ENCODE data around the gene SERPINB10. TPM values are rescaled to one million over a fixed set of nuclear protein-coding genes. Genes with fewer than 3 reads are reported as not detected.

Gene SERPINB10
- total and polyA plus RNA-seq, 2 of the 8 experiments (the other 6 are each of a cell fraction or from before 2014, with no cell fraction given), result not detected

- Histone ChIP-seq H3K18ac (ENCODE audit: extremely low read depth, low read length) (no peak overlapping the region), H3K4me3 (ENCODE audit: extremely low read depth in 1 of 4, insufficient read depth in 2 of 4, low read depth in 3 of 4, low read length in 4 of 4) (no peak overlapping the region), H4K8ac (ENCODE audit: extremely low read depth, insufficient read depth, low read length) (no peak overlapping the region), H4K91ac (replicated peaks; ENCODE audit: insufficient read length, low read length) (no peak overlapping the region), H2BK12ac (ENCODE audit: low read depth, low read length) (no peak overlapping the region), H2BK15ac (ENCODE audit: low read length) (no peak overlapping the region), H2BK20ac (ENCODE audit: low read length) (no peak overlapping the region), H3K4me2 (ENCODE audit: insufficient read depth in 1 of 2, low read depth in 2 of 2, low read length in 2 of 2) (no peak overlapping the region), H3K23me2 (ENCODE audit: low read depth, low read length) (no peaks in the 10 kb centered on the region), H3K4me1 (replicated peaks in 1 of 4; ENCODE audit: control insufficient read depth in 3 of 4, insufficient read depth in 4 of 4, low read length in 3 of 4) (no peaks in the 10 kb centered on the region), H2AFZ (ENCODE audit: low read length) (no peak overlapping the region), H3K9me3 (ENCODE audit: insufficient read depth in 2 of 2, low read depth in 1 of 2, low read length in 1 of 2) (no peaks in the 10 kb centered on the region), H3K14ac (ENCODE audit: insufficient read length) (no peak overlapping the region), H2AK5ac (ENCODE audit: low read depth, low read length) (no peak overlapping the region), H3K27me3 (replicated peaks in 1 of 4; ENCODE audit: control insufficient read depth in 3 of 4, extremely low read depth in 1 of 4, insufficient read depth in 3 of 4, low read length in 3 of 4) (no peaks in the 10 kb centered on the region), H3K9ac (replicated peaks in 1 of 4; ENCODE audit: extremely low read depth in 1 of 4, low read depth in 3 of 4, low read length in 3 of 4) (no peak overlapping the region), H2BK120ac (replicated peaks; ENCODE audit: low read depth, low read length) (no peak overlapping the region), H2BK5ac (ENCODE audit: low read depth, low read length) (no peak overlapping the region), H4K5ac (ENCODE audit: insufficient read length, low read depth, low read length) (no peak overlapping the region), H3K27ac (ENCODE audit: low read depth, low read length) (no peak overlapping the region), H3K23ac (ENCODE audit: insufficient read length) (no peak overlapping the region), H3K79me2 (ENCODE audit: control insufficient read depth in 1 of 2, insufficient read depth in 2 of 2, low read length in 2 of 2) (no peaks in the 10 kb centered on the region), H3K79me1 (ENCODE audit: low read depth, low read length) (no peaks in the 10 kb centered on the region), H3K36me3 (ENCODE audit: control insufficient read depth in 2 of 4, insufficient read depth in 4 of 4, low read length in 3 of 4) (no peaks in the 10 kb centered on the region), H4K20me1 (replicated peaks in 1 of 2; ENCODE audit: control insufficient read depth in 1 of 2, insufficient read depth in 2 of 2, low read length in 2 of 2) (no peaks in the 10 kb centered on the region), H3K4ac (replicated peaks; ENCODE audit: insufficient read length, low read depth, low read length) (no peak overlapping the region), H3K56ac (replicated peaks; ENCODE audit: insufficient read length, low read depth, low read length) (no peak overlapping the region)
- 89% methylated on average over 6 of the region's 6 CpGs; no CpG with 5 or more reads in 1 of the 2 experiments for WGBS, 2 experiments (ENCODE audit: extremely low coverage in 1 of 2, insufficient coverage in 1 of 2, insufficient read length in 1 of 2, insufficient replicate concordance in 2 of 2, low coverage in 1 of 2, low lambda C conversion rate in 2 of 2, missing lambda C conversion rate in 1 of 2)
- FAIRE-seq (no peak), DNase-seq (ENCODE audit: low read depth in 1 of 2, low spot score in 2 of 2) (no peak)
- POLR2A ChIA-PET (ENCODE audit: partially characterized antibody), result no interaction called here
- CTCF ChIA-PET (ENCODE audit: partially characterized antibody), result interaction anchor here (2.3 to 3.0 kb wide), 2 partner anchors 41 to 100 kb away, joined by 9 to 10 read pairs; no protein-coding TSS in a partner anchor
- TF ChIP-seq BCL11A (IDR thresholded peaks at IDR 0.05; ENCODE audit: low read depth in 2 of 2, low read length in 2 of 2) (no peak), E2F6 (IDR thresholded peaks at IDR 0.05) (no peak), SRF (IDR thresholded peaks at IDR 0.05; ENCODE audit: low read depth, low read length) (no peak), CTCF (IDR thresholded peaks at IDR 0.05; ENCODE audit: control extremely low read depth in 1 of 3, insufficient read depth in 1 of 3, low read depth in 1 of 3, low read length in 3 of 3) (no peak), EP300 (IDR thresholded peaks at IDR 0.05; ENCODE audit: borderline replicate concordance in 1 of 2, low read depth in 2 of 2, low read length in 2 of 2) (no peak), SP1 (IDR thresholded peaks at IDR 0.05; ENCODE audit: low read depth, low read length) (no peak), GABPA (IDR thresholded peaks at IDR 0.05; ENCODE audit: borderline replicate concordance, insufficient read depth, low read length) (no peak), MAX (IDR thresholded peaks at IDR 0.05) (no peak), NRF1 (IDR thresholded peaks at IDR 0.05; ENCODE audit: low read depth, low read length) (no peak), RNF2 (IDR thresholded peaks at IDR 0.05; ENCODE audit: borderline replicate concordance, low read depth, low read length, missing control alignments, poor library complexity, severe bottlenecking) (no peak)
These were observed 12.6 kb upstream of the SERPINB10 start for GRCh38 chr18:63895190-63895589.

Measured in H1 (cell line).